NCI-H1417 (cell line): ENCODE results near the gene ANO4.

ENCODE experiments used
- DNase-seq, 3 experiments: peaks; one replicate each; lab custom pipeline; 2025; lab: John Stamatoyannopoulos, UW

ANO4 gene

DNA sequence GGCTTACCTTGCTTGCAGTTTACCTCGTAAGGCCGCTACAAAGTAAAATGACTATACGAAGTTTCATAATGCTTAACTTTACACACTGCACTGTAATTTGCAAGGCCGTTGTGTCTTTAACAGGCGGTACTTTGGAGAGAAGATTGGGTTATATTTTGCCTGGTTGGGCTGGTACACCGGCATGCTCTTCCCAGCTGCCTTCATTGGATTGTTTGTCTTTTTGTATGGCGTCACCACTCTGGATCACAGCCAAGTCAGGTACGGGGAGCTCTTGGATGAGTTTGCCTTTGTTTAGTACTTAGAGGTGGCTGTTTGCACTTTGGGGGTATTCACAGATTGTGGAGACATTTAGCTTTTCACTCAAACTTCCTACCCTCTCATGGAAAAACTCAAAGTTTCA lies 247.6 kb downstream of the ANO4 start:
- DNase-seq: peak in 2 of 3 experiments; percentile 19 to 36

DNA sequence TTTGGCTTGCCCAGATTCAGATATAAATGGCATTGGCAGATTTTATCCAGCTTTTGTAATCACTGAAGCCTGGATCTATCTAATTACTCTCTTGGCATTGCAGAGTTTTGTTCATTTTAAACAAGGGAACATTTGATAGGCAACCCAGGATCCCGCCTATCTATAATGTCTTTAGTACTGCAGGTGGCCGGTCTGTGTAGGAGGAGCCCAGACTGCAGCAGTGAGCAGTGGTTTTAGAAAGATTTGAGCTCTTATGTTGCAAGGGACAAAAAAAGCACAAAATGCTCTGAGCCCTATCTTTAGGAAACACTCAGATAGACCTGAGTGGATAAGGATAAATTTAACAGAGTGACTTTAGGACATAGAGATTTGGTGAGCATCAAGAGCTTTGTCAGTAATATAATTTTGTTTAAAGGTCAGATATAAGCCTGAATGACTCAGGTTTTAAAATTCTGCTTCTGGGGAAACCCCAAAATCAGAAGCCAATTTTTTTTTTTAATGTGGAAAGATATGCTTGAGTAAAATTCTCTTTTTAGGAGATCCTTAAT lies 250.0 kb downstream of the ANO4 start:
- no peak for DNase-seq

DNA sequence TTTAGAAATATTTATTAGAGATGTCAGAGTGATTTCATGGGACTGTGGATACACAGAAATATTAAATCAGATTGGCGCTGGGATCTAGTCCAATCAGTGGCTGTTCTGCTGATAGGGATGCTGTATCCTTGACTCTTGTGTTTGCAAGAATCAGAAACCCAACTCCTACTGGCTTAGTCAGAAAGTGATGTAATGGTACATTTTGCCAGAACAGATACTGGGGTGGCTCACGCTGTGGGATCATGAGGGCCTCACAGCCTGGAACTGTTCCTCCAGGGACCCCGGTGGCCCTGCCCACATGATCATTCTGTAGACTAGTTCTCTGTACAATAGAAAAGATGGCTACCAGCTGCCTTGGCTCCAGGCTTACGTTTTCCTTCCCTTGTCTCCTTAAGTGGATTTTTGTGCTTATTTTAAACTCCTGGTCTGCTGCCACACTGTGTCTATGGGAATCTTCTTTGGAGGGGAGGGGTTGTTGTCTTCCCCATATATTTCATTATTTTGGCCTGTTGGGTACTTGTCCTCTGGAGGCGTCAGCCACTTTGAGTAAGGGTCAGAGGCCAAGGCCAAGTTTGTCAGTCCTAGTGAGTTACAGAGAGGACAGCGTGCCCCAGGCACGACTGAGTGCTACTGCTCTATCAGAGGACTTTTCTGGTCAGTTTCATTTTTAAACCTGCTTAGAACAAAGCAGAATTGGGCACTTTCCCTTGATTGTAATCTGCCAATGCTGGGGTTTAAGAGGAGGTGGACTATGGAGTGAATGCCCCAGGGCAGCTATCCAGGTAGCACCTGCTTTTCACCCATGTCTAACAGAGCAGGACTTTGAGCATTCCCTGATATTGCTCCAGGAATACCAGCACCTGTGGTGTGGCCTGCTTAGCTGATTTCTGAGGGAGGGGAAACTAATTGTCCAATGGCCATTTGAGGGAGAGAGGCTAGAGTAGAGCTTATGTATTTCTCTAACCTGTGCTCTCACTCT lies 251.2 kb downstream of the ANO4 start:
- DNase-seq: no peak

DNA sequence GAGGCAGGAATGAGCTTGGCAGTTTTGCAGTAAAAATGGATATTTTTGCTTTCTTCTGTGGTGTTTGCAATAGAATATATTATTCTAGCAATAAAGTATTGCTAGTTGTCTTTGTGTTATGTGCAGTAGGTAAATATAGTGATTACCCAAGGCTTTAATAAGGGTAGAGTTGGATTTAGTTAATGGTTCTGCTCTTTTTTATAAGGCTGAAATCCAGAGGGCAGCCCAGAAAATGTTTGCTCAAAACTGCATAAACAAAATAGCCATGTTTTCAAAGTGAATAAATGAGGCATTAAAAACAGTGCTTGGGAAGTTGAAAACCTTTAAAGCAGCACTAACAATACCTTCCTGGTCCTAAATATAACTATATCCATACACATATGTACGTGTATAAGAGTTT lies 253.1 kb downstream of the ANO4 start:
- no peak for DNase-seq

DNA sequence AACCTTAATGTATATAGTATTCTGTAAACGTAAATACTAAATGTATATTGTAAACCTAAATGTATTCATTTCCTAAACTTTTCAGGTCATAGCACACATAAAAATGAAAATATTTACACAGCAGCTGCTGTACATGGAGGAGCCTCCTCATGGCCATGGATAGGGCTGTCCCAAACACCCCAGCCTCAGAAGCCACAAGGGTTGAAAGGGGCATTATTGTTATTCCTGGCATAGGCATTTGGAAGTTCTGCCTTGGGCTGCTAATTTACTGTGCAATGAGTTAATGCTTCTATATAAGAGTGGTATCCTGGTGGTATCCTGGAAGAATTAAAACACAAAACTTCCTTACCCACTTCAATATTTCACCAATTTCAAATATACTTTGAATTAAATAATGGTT lies 256.1 kb downstream of the ANO4 start:
- DNase-seq: no peak

DNA sequence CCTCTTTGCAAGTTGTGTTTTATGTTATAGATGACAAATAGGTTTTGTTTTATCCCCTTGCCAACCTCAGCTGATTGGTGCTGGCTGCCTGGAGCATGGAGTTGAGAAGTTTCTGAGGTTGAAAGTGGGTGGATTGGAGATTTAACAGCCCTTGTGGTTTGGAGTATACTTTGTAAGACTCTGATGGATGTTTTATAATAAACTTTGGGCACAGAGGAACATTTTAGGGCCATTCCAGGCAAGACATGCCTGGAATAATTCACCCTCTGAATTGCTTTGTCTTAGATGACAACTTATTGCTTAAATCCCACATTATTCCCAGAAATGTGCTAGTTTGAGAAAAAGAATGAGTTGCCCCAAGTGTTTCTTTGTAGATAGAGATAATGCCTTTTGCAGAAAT lies 256.6 kb downstream of the ANO4 start:
- DNase-seq: no peak

DNA sequence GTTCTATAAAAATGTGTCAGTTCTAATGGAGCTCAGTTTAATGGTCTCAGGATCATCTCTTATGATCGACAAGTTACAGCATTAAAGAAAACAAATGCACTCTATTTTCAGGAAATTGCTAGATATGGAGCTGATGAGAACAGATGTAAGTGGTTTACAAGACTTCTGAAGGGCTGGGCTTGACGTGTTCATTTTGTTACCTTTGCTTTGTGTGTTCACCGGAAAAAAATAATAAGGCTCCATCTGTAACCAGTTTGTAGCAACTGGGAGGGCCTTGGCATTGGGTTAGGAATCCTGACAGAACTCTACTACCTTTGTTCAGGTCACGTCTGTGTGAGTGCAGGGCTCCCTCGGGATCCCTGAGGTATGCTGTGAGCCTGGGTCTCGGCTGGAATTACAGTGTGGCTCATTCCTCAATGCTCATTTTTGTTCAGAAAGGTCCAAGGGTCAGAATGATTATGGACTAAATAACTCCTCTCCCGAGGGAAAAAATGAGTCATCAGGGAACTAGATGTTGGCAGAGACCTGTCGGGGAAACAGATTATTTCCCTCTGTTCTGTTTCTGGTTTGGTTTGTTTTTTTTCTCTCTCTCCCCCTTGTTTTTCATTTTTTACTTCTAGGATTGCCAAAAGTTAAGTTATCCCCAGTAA lies 257.4 kb downstream of the ANO4 start:
- DNase-seq: no peak

DNA sequence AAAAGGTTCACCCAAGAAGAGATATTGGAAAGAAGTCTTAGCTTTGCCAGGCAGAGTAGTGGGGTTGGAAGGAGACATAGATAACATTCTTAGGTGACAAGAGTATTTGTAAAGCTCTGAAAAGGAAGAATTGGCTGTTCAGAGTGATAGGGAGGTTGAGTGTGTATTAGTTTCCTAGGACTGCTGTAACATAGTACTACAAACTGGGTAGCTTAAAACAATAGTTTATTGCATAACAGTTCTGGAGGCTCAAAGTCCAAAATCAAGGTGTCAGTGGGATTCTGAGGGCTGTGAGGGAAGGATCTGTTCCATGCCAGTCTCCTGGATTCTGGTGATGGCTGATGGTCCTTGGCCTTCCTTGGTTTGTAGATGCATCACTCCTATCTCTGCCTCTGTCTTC lies 258.6 kb downstream of the ANO4 start:
- no peak for DNase-seq

DNA sequence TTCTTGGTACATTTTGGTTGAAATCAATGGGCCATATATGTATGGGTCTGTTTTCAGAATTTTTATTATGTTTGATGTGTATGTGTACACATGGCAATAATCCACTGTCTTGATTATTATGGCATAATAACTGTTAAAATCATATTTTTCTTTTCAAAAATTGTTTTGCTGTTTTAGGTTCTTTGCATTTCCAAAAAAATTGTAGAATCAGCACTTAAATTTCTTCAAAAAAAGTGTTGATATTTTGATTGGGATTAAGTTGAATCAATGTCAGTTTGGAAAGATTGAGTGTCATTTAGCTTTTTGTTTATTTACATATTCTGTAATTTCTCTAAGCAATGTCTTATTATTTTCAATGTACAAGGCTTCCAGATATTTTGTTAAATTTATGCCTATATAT lies 261.4 kb downstream of the ANO4 start:
- DNase-seq: no peak

DNA sequence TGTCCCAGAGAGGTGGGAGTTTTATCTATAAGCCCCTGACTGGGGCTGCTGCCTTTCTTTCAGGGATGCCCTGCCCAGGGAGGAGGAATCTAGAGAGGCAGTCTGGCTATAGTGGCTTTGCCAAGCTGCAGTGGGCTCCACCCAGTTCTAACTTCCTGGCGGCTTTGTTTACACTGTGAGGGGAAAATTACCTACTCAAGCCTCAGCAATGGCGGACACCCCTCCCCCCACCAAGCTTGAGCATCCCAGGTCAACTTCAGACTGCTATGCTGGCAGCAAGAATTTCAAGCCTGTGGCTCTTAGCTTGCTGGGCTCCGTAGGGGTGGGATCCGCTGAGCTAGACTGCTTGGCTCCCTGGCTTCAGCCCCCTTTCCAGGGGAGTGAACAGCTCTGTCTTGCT lies 267.9 kb downstream of the ANO4 start:
- DNase-seq: peak in 1 of 3 experiments; percentile 6

DNA sequence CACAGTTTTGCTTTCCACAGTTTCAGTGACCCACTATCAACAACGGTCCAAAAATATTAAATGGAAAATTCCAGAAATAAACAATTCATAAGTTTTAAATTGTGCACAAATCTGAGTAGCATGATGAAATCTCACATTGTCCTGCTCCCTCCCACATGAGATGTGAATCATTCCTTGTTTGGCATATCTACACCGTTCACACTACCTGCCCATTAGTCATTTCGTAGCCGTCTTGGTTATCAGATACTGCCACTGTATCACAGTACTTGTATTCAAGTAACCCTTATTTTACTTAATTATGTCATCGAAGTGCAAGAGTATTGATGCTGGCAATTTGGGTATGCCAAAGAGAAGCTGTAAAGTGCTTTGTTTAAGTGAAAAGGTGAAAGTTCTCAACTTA lies 270.1 kb downstream of the ANO4 start:
- no peak for DNase-seq

DNA sequence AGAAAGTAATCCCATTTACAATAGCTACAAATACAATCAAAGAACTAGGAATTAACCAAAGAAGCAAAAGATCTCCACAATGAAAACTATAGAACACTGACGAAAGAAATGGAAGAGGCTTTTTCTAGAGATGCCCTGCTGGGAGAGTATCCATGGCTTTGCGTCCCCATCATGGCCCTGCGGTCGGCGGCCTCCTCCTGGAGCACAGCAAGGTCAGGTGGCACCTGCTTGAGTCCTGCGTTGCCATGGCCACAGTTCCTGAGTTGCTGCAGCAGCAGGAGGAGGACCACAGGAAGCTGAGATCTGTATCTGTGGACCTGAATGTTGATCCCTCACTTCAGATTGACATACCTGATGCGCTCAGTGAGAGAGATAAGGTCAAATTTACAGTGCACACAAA lies 271.9 kb downstream of the ANO4 start:
- peak in 1 of 3 experiments; percentile 9 for DNase-seq

DNA sequence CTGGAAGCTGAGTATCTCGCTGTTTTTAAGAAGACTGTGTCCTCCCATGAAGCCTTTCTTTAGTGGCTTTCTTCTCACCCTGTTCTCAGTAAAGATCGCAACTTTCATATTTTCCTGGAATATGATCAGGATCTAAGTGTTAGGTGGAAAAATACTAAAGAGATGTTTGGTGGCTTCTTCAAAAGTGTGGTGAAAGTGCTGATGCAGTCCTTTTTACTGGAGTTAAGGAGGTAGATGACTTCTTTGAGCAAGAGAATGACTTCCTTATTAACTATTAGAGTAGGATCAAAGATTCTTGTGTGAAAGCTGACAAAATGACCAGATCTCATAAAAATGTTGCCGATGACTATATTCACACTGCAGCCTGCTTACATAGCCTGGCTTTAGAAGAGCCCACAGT lies 273.8 kb downstream of the ANO4 start:
- no peak for DNase-seq

DNA sequence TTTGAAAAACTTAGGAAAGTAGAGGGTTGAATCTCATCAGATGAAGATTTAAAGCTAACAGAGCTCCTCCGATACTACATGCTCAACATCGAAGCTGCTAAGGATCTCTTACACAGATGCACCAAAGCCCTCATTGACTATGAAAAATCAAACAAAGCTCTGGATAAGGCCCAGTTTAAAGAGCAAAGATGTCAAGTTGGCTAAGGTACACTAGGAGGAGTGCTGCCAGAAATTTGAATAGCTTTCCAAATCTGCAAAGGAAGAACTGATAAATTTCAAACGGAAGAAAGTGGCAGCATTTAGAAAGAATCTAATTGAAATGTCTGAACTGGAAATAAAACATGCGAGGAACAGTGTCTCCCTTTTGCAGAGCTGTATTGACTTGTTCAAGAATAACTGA lies 274.3 kb downstream of the ANO4 start:
- no peak for DNase-seq

DNA sequence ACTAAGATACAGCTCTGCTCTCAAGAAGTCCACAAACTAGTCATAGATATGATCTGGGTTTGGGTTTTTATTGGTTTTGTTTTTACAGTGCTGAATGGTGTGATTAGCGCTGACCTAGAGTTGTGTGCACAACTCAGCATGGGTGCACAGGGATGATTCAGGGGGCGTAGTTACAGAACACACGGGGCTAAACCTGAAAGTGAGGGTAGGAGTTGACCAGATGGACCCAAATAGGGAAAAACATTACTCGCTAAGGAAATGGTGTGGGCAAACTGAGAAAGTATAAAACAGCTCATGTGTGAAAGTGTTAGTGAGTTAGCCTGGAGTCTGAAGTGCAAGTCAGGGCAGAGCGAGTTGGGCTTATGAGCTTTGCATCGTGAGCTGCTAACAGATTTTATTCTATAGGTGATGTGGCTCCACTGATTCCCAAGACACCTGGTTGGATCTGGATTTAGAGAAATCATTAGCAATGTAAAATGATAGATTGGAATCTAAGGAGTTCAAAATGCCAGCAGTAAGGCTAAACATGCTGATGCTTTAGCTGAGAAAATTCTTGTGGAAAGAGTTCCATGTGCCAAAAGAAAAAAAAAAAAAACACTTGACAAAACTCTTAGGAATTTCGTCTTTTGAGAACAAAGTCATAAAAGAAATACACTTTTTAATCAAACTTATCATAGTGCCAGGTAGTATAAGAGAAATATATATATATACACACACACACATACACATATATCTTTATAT lies 280.5 kb downstream of the ANO4 start:
- DNase-seq: no peak

DNA sequence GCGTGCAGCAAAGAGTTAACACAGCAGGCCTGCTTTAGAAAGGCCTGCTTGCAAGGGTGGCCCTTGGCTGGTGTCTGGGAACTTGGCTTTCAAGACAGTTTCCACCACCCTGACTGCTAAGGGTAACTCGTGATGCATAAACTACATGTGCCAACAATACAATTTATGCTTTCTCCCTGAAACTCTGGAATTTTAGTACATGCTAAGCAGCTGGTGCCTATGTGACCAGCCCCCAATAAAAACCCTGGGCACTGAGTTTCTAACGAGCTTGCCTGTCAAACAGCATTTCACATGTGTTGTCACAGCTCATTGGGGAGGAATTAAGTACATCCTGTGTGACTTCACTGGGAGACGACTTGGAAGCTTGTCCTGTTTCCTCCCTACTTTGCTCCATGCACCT lies 282.3 kb downstream of the ANO4 start:
- peak in 1 of 3 experiments; percentile 40 for DNase-seq

DNA sequence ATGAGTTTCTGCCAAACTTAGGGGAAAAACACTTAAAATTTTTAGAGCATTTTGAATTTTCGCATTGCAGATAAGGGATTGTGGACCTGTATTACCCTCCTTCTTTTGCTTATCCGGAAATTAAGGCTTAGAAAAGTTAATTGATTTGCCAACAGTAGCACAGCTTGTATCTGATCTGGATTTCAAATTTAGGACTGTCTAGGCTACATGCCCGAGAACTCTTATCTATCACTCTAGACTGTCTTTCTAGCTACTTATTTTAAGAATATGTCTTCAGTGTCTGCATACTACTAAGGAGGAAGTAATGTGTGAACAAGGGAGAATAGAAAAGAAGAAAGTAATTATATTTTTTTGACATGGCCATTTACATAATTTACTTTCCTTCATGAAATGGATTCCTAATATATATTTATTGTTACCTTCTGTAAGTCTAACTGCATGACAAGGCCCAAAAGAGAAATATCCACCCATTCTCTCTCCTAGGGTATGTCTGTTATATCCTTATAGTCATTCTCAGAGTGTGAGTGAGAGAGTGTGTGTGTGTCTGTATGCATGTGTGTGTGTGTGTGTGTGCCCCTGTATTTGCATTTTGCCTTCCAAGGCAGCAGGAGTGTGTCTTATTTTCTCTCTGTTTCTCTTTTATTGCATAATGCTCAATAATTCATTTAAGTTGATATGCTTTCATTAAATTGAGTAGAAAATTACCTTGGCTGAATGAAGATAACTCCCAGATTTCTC lies 283.4 kb downstream of the ANO4 start:
- no peak for DNase-seq

DNA sequence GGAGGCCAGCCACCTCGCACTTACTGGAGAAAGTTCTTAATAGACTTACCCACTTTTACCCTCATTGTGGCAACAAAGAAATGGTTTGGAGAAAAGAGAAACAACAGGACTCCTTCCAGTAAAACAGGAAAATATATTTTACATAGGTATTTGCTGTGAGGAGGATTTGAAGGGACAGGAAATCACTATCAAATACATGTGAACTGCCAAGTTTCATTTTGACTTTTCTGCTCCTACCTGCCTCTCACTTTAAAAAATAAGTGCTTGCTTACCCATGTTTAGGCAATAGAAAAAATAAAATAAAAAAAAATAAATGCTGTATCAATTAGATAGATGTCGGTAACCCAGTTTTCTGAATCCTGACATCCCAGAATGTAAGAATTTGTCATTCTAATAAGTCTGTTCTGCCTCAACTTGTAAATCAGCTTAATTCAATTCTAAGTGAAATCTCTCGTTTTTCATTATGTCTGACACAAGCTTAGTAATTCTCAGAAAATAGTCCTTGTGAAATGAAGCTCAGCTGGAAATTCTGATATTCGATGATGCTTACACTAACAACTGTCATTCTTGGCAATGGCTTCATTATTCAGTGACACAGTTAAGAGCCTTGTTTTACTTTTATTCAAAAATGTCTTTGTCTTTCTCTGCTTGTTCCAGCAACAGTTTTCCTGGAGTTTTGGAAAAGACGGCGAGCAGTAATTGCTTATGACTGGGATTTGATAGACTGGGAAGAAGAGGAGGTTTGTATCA lies 284.1 kb downstream of the ANO4 start:
- DNase-seq: no peak

DNA sequence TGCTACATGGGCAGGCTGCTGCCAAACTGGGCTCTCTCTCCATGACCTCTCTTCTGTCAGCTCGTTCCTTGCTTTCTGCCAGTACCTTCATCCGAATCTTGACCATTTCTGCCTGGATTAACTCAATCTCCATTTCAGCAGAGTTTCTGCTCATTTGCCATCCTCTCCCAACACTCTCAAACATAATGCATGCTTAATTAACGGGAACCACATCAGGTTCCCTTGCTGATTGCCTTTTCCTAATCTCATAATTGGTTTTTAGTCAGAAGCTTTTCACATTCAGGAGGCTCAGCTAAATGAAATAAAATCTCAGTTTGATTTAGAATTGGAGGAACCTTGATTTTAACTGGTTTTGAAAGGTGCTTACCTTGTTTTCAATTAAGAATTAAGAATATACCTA lies 288.1 kb downstream of the ANO4 start:
- no peak for DNase-seq

DNA sequence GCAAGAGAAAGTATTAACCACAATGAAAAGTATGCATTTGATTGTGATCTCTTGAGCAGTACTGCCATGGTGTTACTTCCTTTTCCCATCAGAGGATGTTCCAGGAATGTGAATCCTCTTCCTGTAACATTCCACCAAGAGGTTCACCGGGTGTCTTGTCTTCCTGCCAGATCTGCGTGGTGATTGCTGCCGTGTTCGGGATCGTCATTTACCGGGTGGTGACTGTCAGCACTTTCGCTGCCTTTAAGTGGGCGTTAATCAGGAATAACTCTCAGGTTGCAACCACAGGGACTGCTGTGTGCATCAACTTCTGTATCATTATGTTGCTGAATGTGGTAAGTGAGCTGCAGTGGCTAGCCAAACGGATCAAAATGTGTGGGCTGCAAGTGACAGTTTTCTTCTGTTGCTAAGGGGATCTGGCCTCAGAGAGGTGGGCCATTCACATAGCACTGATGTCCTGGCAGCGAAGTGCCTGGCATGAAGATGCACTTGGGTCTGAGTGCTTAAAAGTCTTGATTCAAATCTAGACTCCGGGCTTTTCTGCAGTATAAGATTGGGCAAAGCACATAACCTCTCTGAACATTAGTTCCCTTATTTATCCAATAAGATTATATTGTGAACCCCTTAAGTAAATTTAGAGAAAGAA lies 292.0 kb downstream of the ANO4 start:
- peak in 1 of 3 experiments; percentile 71 for DNase-seq
